ENCODE results near the gene SLC6A12.
"Not testable (repeated sequence)": the region's sequence is repeated elsewhere in the genome, so short reads cannot be mapped to it uniquely, and the experiment has no call there.

SLC6A12 gene

DNA sequence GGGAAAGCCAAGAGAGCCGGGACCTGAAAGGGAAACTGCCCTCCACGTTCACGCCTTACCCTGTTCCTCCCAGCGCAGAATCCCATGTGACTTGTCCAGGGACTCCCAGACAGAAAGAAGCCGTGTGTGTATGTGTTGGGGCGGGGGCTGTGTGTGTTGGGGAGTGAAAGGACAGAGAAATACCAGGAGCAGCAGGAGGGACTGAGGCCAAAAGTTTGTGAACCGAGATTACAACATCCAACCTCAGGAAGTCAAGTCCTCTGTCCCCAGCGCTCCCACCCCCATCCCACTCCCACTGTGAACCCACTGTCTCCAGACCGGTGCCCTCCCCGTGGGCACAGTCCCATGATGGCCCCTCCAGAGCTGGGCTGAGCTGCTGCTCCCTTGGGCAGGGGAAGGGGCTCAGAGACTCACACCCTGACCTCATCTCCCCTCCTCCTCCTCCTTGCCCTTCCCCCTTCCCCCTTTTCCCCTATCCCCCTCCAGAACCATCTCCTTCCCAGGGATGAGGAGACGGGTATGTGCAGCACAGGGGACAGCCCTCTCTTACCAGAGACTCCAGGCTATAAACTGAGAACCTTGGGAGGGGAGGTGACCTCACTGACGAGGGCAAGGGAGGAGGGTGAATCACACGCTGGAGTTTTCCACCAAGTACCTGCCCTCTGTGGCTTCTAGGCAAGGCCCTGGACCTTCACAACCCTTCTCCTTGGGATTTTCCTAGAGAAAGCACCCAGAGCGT is at the start of gene SLC6A12:
Gene SLC6A12 (minus strand): TSS at position 155 of the 739 bp plus-strand sequence. CDS start 4,171 bp downstream, outside the sequence.
- no peak for DNase-seq

DNA sequence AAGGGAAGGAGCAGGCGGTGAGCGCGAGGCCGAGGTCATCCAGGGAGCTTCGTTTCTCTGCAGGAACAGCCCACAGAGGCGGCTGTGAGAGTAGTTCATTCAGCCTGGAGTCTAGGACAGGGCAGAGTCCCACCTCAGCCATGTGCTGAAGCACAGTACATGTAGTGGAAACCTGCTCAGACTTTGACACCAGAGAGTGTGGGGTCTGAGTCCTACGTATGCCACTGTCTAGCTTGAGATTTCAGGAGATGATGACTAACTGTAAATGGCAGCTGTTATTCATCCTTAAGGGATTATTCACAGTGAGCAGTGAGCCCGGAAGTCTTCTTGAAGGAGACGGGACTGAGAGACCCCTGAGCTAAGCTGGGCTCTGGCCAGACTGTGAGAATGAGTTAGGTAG is 49.6 kb upstream of the SLC6A12 start:
- no peak for DNase-seq

DNA sequence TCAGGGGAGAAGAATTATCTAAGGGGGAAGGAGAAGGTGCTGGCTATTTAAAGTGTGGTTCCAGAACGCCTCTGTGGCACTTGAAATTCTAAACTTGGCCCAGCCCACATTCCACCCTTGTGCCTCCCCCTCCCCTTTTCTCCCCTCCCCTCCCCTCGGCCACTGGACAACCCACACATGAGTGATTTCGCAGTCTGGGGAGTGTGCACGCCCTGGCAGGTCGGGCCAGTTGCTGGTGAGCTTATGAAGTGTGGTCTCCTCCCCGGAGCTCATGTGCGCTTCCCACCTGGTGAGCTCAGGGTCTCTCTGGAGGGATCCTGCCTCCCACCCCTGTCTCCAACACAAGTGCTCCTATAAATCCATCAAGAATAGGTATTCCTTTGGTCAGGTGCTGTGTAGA is 48.9 kb upstream of the SLC6A12 start, which contains the start of gene SLC6A13:
Gene SLC6A13 (minus strand): TSS at position 20 of the 400 bp plus-strand sequence. CDS start 2,784 bp downstream, outside the sequence.
- DNase-seq: no peak

DNA sequence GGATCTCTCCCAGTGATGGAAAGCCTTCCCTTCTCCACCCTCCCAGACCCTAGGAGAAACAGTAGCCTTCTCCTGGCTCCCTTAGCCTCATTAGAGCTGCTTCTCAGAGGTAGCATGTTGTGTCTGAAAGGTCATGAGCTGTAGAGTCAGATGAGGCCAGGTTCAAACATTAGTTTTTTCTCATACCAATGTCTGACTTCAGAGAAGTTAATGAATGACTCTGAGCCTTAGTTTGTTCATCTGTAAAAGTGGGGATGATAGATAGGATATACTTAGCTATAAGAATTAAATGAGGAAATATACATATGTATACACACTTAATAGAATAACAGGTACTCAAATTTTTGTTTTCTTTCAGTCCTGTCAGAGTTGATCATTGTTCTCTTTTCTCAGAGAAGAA is 48.2 kb upstream of the SLC6A12 start:
- no peak for DNase-seq

DNA sequence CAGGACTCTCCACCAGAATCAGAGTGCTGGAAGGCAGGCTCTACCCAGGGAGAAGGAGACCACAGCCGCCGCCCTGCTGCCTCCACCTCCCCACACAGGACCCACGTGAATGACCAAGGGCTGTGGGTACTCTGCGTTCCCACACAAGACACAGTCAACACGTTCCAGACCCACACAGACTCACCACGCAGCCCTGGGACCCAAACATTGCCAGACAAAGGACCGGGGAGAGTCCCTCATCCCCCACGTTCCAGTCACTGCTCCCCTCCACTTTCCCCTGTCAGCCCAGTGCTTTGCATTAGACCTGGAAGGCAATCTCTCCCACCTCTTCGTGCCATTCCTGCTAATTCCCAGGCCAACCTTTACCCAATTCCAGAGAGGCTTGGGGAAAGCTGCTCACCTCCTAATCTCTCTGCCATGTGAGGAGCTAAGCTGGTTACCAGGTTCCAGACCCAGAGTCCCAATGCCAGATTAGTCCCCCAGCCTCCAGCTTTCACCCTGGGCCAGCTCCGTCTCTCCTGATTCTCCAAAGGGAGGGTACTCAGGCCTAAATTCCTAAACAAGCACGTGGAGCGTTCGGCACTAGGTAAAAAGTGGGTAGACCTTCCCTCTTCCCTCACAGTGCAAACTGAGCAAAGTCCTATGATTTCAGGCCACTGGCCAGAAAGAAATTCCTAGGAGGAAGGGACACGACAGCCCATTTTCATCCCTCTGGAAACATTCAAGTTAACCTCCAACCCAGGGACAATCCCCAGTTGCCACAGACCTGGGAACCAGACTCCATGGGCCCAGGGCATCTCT is 43.8 kb upstream of the SLC6A12 start:
- no peak for DNase-seq

DNA sequence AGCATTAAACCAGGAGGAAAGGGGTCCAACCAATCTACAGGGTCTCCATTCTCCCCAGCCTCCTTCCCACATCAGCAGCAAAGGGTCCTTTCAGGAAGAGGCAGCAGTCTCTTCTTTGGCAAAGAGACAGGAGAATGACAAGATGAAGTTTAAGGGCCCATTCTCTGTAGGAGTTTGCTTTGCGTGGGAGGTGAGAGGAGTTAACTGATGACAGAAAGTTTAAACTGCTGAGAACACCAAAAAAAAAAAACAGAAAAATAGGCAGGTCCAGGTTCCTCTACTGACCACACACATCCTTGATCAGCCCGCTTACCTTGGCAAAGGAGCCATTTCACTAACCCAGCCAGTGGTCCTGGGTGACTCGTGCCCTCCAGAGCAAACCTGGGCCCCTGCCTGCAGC is 43.0 kb upstream of the SLC6A12 start:
- DNase-seq: no peak

DNA sequence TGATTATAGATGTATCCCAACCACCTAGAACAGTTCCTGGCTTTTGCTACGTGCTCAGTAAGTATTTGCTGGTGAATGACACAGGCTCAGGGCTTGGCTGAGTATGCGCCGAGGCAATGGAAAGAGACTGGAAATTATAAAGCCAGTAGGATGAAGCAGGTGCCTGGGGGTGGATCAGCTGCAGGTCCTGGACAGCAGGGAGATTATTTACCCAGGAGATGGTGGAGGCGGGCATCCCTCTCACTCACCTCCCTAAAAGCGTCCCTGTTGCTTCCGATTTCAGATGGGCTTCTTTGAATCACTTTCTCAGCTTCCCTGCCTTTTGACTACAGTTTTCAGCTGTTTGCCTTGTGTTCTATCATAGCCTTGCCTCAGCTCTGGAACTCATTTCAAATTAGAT is 42.3 kb upstream of the SLC6A12 start:
- DNase-seq: no peak

DNA sequence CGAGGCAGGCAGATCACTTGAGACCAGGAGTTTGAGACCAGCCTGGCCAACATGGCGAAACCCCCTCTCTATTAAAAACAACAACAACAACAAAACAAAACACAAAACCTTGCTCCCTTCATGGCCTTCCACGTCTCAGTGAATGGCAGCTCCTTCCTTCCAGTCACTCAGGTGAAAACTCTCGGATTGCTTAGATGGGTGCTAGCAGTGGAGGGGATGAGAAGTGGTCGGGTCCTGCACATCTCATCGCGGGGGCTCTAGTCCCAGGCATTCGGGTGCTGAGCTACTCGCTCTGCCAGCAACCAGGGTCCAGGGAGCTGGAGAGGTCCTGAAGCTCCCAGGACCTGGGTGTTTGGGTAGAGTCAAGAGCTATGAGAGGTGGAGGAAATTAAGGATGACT is 41.0 kb upstream of the SLC6A12 start:
- no peak for DNase-seq

DNA sequence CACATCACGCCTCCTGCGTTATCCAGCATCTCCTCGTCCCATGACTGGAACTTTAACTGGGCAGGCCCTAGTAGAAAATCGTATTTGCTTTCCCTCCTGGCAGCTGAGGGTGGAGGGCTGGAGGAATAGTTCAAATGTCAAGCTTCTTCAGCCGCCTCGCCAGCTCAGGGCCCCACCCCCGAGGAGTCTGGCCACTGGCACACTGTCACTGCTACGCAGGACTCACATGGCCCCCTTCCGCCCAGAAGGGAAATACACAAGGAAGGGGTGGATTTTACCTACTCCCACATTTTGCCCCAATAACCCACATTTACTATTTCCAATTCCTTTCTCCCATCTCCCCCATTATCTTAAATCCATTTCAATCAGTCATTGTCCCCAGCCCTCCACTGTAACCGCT is 40.1 kb upstream of the SLC6A12 start:
- no peak for DNase-seq

DNA sequence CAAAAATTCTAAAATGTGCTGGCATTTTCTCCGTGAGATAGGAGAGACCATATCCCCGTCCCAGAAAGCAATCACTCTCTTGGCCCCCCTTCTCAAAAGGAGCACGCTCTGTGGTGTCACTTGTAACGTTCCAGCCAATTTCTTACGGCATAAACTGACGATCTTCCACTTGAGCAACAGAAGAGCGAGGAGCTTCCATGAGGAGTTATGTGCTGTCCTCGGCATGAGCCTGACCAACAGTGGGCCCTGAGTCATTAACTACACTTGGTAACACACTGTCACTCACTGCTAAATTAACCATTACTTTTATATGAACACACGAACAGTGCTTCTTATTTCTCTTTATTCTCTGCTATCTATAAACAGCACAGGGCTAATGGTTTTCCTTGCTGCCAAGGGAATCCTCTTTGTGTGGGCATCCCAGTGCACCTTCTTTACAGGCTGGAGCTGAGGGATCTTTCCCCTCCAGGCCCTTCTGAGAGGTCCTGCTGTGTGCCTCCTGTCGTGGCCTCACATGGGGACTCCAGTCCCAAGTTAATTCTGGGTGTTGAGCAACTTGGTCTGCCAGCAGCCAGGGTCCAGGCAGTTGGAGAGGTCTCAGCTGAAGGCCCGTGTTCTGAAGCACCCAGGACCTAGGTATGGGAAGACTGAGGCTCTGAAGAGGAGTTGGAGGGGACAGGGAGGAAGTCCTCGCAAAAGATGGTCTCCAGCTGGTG is 39.3 kb upstream of the SLC6A12 start:
- no peak for DNase-seq

DNA sequence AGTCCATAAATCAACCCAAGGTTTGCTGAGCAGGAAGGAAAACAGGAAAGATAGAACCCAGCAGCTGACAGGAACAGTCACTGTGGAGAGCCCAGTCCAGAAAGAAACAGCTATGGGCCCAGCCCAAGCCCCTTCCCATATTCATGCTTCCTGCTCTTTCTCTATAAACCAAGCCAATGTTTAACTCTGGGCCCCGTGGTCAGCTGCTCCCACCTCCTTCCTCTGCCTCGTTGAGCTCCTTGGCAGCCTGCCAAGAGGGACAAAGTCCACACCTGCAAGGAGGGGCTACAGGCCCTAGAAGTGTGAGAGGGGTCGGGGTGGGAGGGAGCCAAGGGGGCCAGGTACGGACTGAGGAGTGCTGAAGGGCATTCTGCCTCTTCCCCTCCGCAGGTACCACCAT is 38.7 kb upstream of the SLC6A12 start:
- no peak for DNase-seq

DNA sequence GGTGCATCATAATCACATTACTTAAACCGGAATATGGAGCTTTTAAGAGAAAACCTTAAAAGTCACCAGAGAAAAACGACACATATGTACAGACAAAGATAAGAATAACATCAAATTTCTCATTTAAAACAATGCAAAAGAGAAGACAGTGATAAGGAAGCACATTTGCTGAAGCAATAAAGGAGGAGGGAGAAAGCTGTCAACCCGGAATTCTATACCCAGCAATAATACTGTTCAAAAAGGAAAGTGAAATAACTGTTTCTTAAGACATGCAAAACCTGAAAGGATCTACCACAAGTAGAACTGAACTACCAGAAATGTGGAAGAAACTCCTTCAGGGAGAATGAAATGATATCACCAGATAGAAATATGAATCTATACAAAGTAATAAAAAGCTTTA is 33.3 kb upstream of the SLC6A12 start:
- no peak for DNase-seq

DNA sequence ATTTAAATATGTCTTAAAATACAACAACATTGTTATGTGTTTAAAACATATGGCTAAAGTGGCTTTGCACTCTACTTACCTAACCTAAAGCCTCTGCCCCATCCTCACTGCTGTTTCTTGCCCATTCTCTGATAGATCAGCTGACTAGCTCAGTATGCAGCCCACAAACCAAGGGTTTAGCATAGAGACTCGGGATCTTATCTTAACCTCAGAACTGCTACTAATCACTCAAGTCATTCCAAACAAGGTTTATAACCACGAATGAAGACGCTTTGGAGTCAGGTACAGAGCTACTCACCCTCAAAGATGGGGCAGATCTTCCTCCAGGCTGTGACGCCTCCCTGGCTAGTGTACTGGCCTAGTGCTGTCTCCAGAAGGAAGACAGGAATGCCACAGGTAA is 29.4 kb upstream of the SLC6A12 start:
- DNase-seq: peak; percentile 25

DNA sequence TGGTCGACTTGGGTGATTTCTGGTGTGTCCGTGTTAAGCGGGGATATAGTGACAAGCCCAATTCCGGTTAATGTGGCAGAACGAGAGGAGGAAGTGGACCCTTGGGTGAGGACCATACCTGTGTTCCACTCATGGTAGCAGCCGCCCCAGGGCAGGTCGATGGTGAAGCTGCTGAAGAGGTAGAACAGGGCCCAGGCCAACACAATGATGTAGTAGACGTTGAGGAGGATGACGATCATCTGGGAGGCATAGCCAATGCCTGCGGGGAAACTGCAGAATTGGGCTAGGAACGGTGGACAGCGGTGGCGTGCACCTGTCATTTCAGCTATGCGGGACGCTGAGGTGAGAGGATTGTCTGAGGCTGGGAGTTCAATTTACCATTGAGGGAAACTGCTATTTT is 28.5 kb upstream of the SLC6A12 start:
- no peak for DNase-seq

DNA sequence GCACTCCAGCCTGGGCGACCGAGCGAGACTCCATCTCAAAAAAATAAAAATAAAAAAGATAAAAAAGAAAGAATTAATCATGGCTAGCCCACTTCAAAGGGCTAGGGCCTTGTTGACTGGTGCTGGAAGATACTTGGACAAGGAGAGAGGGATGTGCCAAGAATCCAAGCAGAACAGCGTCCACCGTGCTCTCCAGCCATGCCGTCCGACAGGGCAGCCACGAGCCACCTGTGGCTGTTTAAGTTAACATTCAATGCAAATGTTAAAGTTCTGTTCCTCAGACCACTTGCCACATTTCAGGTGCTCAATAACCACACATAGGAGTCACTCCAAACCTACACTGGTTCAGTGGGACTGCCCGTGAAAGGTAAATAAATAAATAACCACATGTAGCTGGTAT is 27.3 kb upstream of the SLC6A12 start:
- DNase-seq: no peak

DNA sequence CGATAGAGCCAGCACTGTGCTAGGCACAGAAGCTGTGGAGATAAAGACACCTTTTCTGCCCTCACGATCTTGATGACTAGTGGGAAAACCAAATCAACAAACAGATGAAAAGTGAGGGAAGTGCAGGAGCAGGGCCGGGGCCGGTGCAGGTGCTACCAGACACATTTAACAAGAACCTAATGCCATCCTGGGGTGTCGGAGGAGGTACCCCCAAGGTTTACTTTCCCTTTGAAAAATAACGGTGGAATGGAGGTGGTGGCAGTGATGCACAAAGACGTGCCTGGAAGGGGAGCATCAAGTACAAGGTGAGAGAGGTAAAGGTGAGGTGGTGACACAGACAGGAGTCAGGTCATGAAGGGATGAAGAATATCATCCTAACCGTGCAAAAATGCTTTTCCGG is 26.6 kb upstream of the SLC6A12 start:
- no peak for DNase-seq

DNA sequence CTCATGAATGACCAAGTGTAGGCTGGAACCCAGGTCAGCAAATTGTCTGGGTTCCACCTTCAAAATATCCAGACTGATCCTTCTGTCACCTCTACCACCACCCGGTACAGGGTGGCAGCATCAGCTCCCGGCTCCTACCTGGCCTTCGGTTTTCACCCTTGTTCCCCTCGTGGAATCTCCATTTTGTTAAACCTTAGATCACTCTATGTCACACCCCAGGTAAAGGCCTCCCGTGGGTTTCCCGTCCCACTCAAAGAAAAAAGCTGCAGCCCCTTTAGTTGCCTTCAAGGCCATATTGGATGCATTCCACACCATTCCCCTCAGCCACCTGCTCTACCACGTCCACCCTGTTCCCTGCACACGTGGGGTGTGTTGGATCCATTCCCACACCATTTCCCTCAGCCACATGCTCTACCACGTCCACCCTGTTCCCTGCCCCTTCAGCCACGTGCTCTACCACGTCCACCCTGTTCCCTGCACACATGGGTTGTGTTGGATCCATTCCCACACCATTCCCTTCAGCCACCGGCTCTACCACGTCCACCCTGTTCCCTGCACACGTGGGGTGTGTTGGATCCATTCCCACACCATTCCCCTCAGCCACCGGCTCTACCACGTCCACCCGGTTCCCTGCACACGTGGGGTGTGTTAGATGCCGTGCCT is 24.9 kb upstream of the SLC6A12 start:
- DNase-seq: no peak

DNA sequence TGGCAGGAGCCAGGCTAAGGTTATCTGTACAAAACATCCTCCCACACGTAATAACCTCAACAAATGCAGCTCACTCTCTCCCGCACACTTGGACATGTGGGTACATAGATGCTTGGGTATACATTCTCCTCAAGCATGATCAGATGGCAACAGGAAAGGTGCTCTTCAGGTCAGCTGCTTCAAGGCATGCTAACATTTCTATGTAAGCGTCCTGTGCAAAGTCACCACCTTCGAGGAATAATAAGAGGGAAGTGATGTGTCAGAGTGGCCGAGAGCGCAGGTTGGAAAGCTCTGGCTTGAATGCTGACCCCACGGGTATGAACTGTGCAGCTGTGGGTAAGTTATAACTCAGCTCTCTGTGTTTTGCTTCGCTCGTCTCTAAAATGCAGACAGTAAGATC is 24.2 kb upstream of the SLC6A12 start:
- DNase-seq: no peak

DNA sequence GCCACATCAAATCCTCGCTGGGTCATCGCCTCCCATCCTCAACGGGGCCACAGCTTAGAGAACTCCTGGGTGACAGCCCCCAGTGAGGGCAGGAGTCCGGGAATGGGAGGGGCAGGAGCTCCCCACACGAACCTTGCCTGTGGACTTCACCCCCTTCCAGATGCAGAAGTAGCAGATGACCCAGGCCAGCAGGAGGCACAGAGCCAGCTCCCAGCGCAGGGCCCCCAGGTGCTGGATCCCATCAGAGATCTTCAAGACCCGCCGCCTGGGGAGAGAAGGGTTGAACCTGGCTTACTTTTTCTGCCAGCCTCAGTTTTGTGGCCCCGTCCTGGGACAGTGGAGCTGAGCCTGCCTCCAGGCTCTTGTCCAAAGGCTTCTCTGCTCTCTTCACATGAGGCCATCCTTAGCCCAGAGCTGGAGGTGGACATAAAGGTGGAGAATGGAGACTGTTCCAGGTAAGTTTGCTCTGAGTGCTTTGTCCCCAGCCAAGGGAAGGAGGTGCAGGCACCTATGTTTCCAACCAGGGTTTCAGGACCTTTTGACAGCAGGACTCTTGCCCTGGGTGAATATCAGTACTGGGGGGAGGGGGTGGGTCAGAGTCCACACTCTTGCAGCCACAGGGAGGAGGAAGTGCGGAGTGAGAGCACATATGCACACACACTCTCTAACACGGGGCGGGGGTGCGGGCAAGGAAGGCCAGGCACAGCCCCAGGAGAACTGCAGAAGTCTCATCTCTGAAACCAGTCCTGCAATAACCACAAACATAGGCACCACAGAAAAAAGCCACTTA is 23.3 kb upstream of the SLC6A12 start:
- no peak for DNase-seq

DNA sequence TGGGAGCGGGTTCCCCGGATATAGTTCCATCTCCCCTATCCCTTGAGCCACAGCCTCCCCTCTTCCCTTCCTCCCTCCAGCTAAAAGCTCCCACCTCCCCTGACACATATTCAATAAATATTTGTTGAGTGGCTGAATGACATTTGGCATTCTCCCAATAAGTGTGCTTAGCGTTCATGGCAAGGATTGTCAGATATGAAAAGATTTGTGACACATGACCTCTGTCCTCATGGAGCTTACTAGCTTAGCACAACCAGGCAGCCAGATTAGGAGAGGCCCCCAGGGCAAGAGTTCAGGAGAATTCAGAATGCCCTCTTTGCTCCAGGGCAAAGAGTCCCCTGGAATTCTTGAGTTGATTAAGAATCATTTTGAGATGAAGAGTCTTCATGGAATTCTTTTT is 22.5 kb upstream of the SLC6A12 start:
- DNase-seq: no peak

DNA sequence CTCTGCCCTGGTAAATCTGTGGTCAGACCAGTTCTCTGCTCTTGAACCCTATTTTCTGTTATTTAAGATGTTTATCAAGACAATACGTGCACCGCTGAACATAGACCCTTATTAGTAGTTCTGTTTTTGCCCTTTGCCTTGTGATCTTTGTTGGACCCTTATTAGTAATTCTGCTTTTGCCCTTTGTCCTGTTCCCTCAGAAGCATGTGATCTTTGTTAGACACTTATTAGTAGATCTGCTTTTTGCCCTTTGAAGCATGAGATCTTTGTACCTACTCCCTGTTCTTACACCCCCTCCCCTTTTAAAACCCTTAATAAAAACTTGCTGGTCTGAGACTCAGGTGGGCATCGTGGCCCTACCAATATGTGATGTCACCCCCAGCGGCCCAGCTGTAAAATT is 22.0 kb upstream of the SLC6A12 start:
- DNase-seq: not testable (repeated sequence)

DNA sequence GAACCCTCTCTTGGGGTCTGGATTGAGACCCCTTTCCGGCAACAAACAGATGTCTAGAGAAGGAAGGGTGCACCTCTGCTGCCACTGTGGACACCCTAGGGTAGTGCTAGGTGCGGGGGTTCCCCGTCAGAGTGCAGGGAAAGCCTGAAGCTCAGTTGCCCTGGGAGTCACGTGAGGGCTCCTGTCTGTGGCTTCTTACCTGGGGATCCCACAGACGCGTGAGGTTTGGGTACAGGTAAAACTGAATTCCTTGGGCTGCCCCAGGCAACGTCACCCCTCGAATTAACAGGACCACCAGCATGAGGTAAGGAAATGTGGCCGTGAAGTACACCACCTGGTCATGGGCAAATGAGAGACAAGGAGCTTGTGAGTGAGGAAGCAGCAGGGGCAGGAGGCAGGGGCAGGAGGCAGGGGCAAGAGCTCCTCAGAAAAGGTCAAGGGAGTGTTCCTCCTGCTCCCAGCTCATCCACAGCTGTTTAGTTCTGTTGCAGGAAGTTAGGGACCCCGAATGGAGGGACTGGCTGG is 21.0 kb upstream of the SLC6A12 start:
- DNase-seq: no peak
